ENCODE results near the gene FRMPD3.

The FRMPD3 gene

DNA sequence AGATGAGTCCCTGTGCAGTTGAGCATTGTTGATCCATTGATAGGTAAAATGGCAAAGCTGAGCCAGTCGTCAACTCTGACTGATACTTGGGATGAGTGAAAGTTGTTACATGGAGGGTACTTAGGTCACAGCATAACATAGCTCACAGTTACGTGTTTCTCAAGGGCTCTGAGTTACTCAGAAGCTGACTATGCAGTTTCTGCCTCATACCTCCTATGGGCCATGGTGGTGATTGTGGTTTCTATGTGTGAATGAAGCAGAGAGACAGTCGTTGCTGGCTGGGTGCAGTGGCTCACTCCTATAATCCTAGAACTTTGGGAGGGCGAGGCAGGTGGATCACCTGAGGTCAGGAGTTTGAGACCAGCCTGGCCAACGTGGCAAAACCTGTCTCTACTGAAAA, 30.8 kb downstream of the FRMPD3 start:
- DNase-seq (ENCODE audit: low read depth): no peak

GRCh38 chrX:107482046-107482445, 32.6 kb downstream of the FRMPD3 start:
- no peak for DNase-seq (ENCODE audit: low read depth)

GRCh38 chrX:107484002-107484726, 34.7 kb downstream of the FRMPD3 start:
- DNase-seq (ENCODE audit: low read depth): no peak

DNA sequence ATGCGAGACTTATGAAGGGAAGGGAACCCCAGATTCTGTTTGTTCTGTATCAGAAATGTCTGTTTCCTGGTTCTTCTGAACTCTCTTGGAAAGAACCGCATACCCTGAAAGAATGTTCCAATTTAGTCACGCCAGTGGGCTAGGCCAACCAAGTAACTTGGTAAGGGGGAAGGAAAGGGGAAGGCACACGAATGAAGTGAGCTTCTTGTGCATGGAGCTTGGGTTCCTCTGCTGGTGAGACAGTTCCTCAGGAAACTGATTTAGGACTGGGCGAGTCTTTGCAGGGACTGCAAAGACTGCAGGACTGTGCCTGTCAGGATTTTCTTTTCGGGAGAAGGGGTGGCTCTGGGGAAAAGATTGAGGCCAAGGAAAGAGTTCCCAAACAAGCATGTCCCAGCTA, 35.6 kb downstream of the FRMPD3 start:
- no peak for DNase-seq (ENCODE audit: low read depth)

- DNase-seq (ENCODE audit: low read depth): no peak
These were observed 43.7 kb downstream of the FRMPD3 start for GRCh38 chrX:107493141-107493540.

DNA sequence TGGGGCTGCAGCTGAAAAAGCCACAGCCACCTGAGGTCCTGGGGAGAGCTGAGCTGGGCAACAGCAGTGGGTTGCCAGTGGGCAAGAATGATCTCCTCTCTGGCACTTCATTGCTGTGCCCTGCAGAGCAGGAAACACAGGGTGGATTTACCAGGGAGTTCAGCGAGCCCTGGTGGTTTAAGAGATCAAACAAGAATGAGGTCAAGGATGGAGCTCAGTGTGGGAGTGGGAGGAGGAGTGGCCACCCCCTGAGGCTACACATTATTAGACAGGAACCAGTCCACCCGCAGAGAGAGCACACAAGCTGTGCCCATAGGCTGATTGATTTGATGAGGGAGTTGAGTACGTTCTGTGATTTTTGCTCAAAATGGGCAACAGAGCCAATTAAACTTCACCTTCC, 47.3 kb downstream of the FRMPD3 start:
- DNase-seq (ENCODE audit: low read depth): no peak

All from CMK (cell line).